Thyroid gland (tissue), 4 donors: ENCODE results near the gene KIAA0930. TPM values are rescaled to one million over a fixed set of nuclear protein-coding genes. Genes with fewer than 3 reads are reported as not detected.

Experiments
- DNase-seq, 2 donors: peaks; one replicate each; pipeline ENCODE4 v3.0.0-alpha.2; 2019
- H3K27ac ChIP-seq, 3 donors: fragments of 200-600 bp; sonication (generic); 1 replicate in 2 of 3; 2 replicates in 1 of 3; pipeline ENCODE4 v1.5.1; 2016 to 2019; ENCODE audit warnings: mild to moderate bottlenecking in 1 of 3, moderate library complexity in 1 of 3
- H3K27me3 ChIP-seq: fragments of 200-600 bp; sonication (generic); one replicate; pipeline ENCODE4 v1.5.1; 2019
- H3K36me3 ChIP-seq, 2 donors: fragments of 200-600 bp; sonication (generic); one replicate each; pipeline ENCODE4 v1.5.1; 2016 to 2019
- H3K4me1 ChIP-seq, 2 donors: fragments of 200-600 bp; sonication (generic); one replicate each; pipeline ENCODE4 v1.5.1; 2017 to 2019
- H3K4me3 ChIP-seq, 3 donors: fragments of 200-600 bp; sonication (generic); replicated peaks in 1 of 3; 1 replicate in 2 of 3; 2 replicates in 1 of 3; pipeline ENCODE4 v1.5.1; 2016; ENCODE audit warnings: mild to moderate bottlenecking in 1 of 3
- H3K9me3 ChIP-seq: fragments of 200-600 bp; sonication (generic); one replicate; pipeline ENCODE4 v1.5.1; 2017
- CTCF ChIP-seq, 6 experiments: fragments of 200-600 bp in 3 of 6; fragments of 450-650 bp in 3 of 6; sonication (generic) in 3 of 6; IDR thresholded peaks; one replicate each; pipeline ENCODE4 v1.5.1; 2016 to 2019; ENCODE audit warnings: antibody characterized with exemption in 6 of 6, mild to moderate bottlenecking in 2 of 6, inconsistent platforms in 1 of 6, moderate library complexity in 1 of 6
- POLR2A ChIP-seq, 2 donors: fragments of 450-650 bp; IDR thresholded peaks; one replicate each; pipeline ENCODE4 v1.6.1; 2017; ENCODE audit warnings: antibody characterized with exemption in 2 of 2, mild to moderate bottlenecking in 2 of 2, moderate library complexity in 1 of 2
- WGBS, 2 donors: methylation state at CpG; one replicate each; pipeline ENCODE4 v1.1.5; 2017; 5-methylcytosine and 5-hydroxymethylcytosine counted together
- intact Hi-C: fragments of 100-400 bp; cut with DNase I; formaldehyde crosslinking; loops from one replicate; pipeline ENCODE4 v1.15.1; 2023
- total RNA-seq, 4 donors: library from RNA; depleted of rRNA; stranded (reverse); fragments of >200 nt; gene quantifications; one replicate each; pipeline ENCODE4 v1.2.3, GENCODE V29; 2016

KIAA0930 gene
- total RNA-seq, 4 donors from 2014 or later: 21.0 to 42.7 (median 25.0) TPM

GRCh38 chr22:45254789-45255278 is 14.1 kb upstream of the KIAA0930 start:
- Histone ChIP-seq H3K27me3 (no peaks in the 10 kb centered on the region), H3K9me3 (no peaks in the 10 kb centered on the region), H3K27ac (no peak overlapping the region), H3K36me3 (no peaks in the 10 kb centered on the region), H3K4me3 (no peak overlapping the region), H3K4me1 (no peaks in the 10 kb centered on the region)
- WGBS, 2 donors: 91 to 93% methylated on average over 6 of the region's 6 CpGs
- no peak for TF ChIP-seq CTCF (IDR thresholded peaks at IDR 0.05)
- no peak for TF ChIP-seq POLR2A (IDR thresholded peaks at IDR 0.05)
- intact Hi-C loops: no loop called here
- DNase-seq: no peak

GRCh38 chr22:45254388-45254787 is 13.7 kb upstream of the KIAA0930 start:
- Histone ChIP-seq H3K36me3 (no peaks in the 10 kb centered on the region), H3K4me3 (no peak overlapping the region), H3K27me3 (no peaks in the 10 kb centered on the region), H3K27ac (no peak overlapping the region), H3K9me3 (no peaks in the 10 kb centered on the region), H3K4me1 (no peaks in the 10 kb centered on the region)
- intact Hi-C loops: no loop called here
- TF ChIP-seq POLR2A (IDR thresholded peaks at IDR 0.05) (no peak), CTCF (IDR thresholded peaks at IDR 0.05) (no peak)
- 95% methylated on average over 7 of the region's 7 CpGs for WGBS, 2 donors
- no peak for DNase-seq

GRCh38 chr22:45253039-45253641 is 12.4 kb upstream of the KIAA0930 start:
- H3K27me3 ChIP-seq: no peaks in the 10 kb centered on the region
- no peak for DNase-seq
- H3K4me1 ChIP-seq: no peaks in the 10 kb centered on the region
- WGBS, 2 donors: 77 to 86% methylated on average over 10 of the region's 10 CpGs
- intact Hi-C loops: no loop called here
- TF ChIP-seq POLR2A (IDR thresholded peaks at IDR 0.05) (no peak), CTCF (IDR thresholded peaks at IDR 0.05) (no peak)
- no peaks in the 10 kb centered on the region for H3K9me3 ChIP-seq
- no peaks in the 10 kb centered on the region for H3K36me3 ChIP-seq
- H3K4me3 ChIP-seq: no peak overlapping the region
- no peak overlapping the region for H3K27ac ChIP-seq

- Histone ChIP-seq H3K4me1 (no peaks in the 10 kb centered on the region), H3K36me3 (no peaks in the 10 kb centered on the region), H3K27me3 (no peaks in the 10 kb centered on the region), H3K4me3 (no peak overlapping the region), H3K27ac (no peak overlapping the region), H3K9me3 (no peaks in the 10 kb centered on the region)
- no peak for DNase-seq
- intact Hi-C loops: no loop called here
- WGBS, 2 donors: 55 to 78% methylated on average over 8 of the region's 8 CpGs
- TF ChIP-seq CTCF (IDR thresholded peaks at IDR 0.05) (no peak), POLR2A (IDR thresholded peaks at IDR 0.05) (no peak)
These were observed 11.1 kb upstream of the KIAA0930 start for GRCh38 chr22:45251825-45252224.

- no peak for TF ChIP-seq POLR2A (IDR thresholded peaks at IDR 0.05)
- TF ChIP-seq CTCF (IDR thresholded peaks at IDR 0.05): no peak
- no peaks in the 10 kb centered on the region for H3K9me3 ChIP-seq
- H3K27ac ChIP-seq: no peak overlapping the region
- WGBS, 2 donors: 71 to 83% methylated on average over 8 of the region's 8 CpGs
- H3K4me1 ChIP-seq: peaks cover 4% of the 10 kb centered on the region in 2 donors
- intact Hi-C loops: no loop called here
- no peak for DNase-seq
- H3K27me3 ChIP-seq: no peaks in the 10 kb centered on the region
- no peak overlapping the region for H3K4me3 ChIP-seq
- no peaks in the 10 kb centered on the region for H3K36me3 ChIP-seq
These were observed 8.3 kb upstream of the KIAA0930 start for GRCh38 chr22:45248832-45249561.
